Liver (tissue), 9 donors: Measurements from ENCODE around the gene FREM1. TPM values are rescaled to one million over a fixed set of nuclear protein-coding genes. Genes with fewer than 3 reads are reported as not detected.

ENCODE experiments used
- DNase-seq: peaks from one replicate; pipeline ENCODE4 v3.0.0-alpha.2; 2017; ENCODE audit warnings: low spot score
- H3K27ac ChIP-seq, 2 donors: one replicate each; pipeline ENCODE4 v1.7.0; 2013; ENCODE audit warnings: inconsistent platforms in 2 of 2, low read length in 2 of 2, control low read depth in 1 of 2, low read depth in 1 of 2, mild to moderate bottlenecking in 1 of 2
- H3K27me3 ChIP-seq, 4 donors: one replicate each; pipeline versions ENCODE4 v1.6.1 to v1.7.0; 2013; ENCODE audit warnings: low read length in 3 of 4, inconsistent platforms in 1 of 4, mild to moderate bottlenecking in 1 of 4, moderate library complexity in 1 of 4; ENCODE audit not compliant: control insufficient read depth in 4 of 4, insufficient read depth in 4 of 4
- H3K36me3 ChIP-seq, 4 donors: one replicate each; pipeline versions ENCODE4 v1.6.1 to v1.7.0; 2013; ENCODE audit warnings: low read length in 3 of 4, mild to moderate bottlenecking in 3 of 4, low read depth in 1 of 4, moderate library complexity in 1 of 4; ENCODE audit not compliant: control insufficient read depth in 4 of 4, insufficient read depth in 3 of 4
- H3K4me1 ChIP-seq, 4 donors: one replicate each; pipeline versions ENCODE4 v1.6.1 to v1.7.0; 2013; ENCODE audit warnings: low read length in 3 of 4, mild to moderate bottlenecking in 3 of 4, moderate library complexity in 1 of 4; ENCODE audit not compliant: control insufficient read depth in 4 of 4, insufficient read depth in 4 of 4
- H3K4me3 ChIP-seq, 3 donors: one replicate each; pipeline versions ENCODE4 v1.6.1 to v1.7.0; 2013; ENCODE audit warnings: low read length in 3 of 3, control low read depth in 1 of 3, low read depth in 1 of 3, mild to moderate bottlenecking in 1 of 3
- H3K9ac ChIP-seq, 2 donors: one replicate each; pipeline ENCODE4 v1.7.0; 2013; ENCODE audit warnings: low read length in 2 of 2, mild to moderate bottlenecking in 2 of 2, moderate library complexity in 2 of 2, control low read depth in 1 of 2, low read depth in 1 of 2
- H3K9me3 ChIP-seq, 4 donors: one replicate each; pipeline versions ENCODE4 v1.6.1 to v1.7.0; 2013; ENCODE audit warnings: low read length in 3 of 4; ENCODE audit not compliant: control insufficient read depth in 4 of 4
- ATF3 ChIP-seq: IDR thresholded peaks from 2 replicates; pipeline ENCODE4 v1.6.1; 2016; ENCODE audit warnings: antibody characterized with exemption
- EGR1 ChIP-seq, 2 donors: IDR thresholded peaks; 2 replicates each; pipeline ENCODE4 v1.6.1; 2016 to 2018; ENCODE audit warnings: antibody characterized with exemption in 2 of 2, low read depth in 2 of 2
- FOXA1 ChIP-seq: IDR thresholded peaks from 2 replicates; pipeline ENCODE4 v1.6.1; 2016; ENCODE audit warnings: antibody characterized with exemption
- FOXA2 ChIP-seq: IDR thresholded peaks from 2 replicates; pipeline ENCODE4 v1.6.1; 2016; ENCODE audit warnings: antibody characterized with exemption
- GABPA ChIP-seq, 2 donors: IDR thresholded peaks in 1 of 2; conservative IDR thresholded peaks in 1 of 2; 2 replicates each; pipeline ENCODE4 v1.6.1; 2016; ENCODE audit warnings: antibody characterized with exemption in 2 of 2, mild to moderate bottlenecking in 1 of 2, moderate library complexity in 1 of 2
- HNF4A ChIP-seq, 2 donors: conservative IDR thresholded peaks; 2 replicates each; pipeline ENCODE4 v1.6.1; 2016; ENCODE audit warnings: antibody characterized with exemption in 2 of 2, mild to moderate bottlenecking in 2 of 2
- HNF4G ChIP-seq: IDR thresholded peaks from 2 replicates; pipeline ENCODE4 v1.6.1; 2016; ENCODE audit warnings: antibody characterized with exemption
- JUND ChIP-seq, 2 donors: IDR thresholded peaks; 2 replicates each; pipeline ENCODE4 v1.6.1; 2016; ENCODE audit warnings: antibody characterized with exemption in 2 of 2
- NR2F2 ChIP-seq: IDR thresholded peaks from 2 replicates; pipeline ENCODE4 v1.6.1; 2016; ENCODE audit warnings: antibody characterized with exemption
- RAD21 ChIP-seq, 2 donors: IDR thresholded peaks; 2 replicates each; pipeline ENCODE4 v1.6.1; 2016; ENCODE audit warnings: antibody characterized with exemption in 2 of 2, mild to moderate bottlenecking in 2 of 2
- RXRA ChIP-seq, 2 donors: IDR thresholded peaks; 2 replicates each; pipeline ENCODE4 v1.6.1; 2017 to 2018; ENCODE audit warnings: antibody characterized with exemption in 2 of 2, mild to moderate bottlenecking in 1 of 2
- SP1 ChIP-seq: IDR thresholded peaks from 2 replicates; pipeline ENCODE4 v1.6.1; 2018; ENCODE audit warnings: antibody characterized with exemption, mild to moderate bottlenecking
- TAF1 ChIP-seq: conservative IDR thresholded peaks from 2 replicates; pipeline ENCODE4 v1.6.1; 2016; ENCODE audit warnings: antibody characterized with exemption, mild to moderate bottlenecking
- YY1 ChIP-seq: IDR thresholded peaks from 2 replicates; pipeline ENCODE4 v1.6.1; 2016; ENCODE audit warnings: antibody characterized with exemption, mild to moderate bottlenecking
- ZBTB33 ChIP-seq: IDR thresholded peaks from 2 replicates; pipeline ENCODE4 v1.6.1; 2016; ENCODE audit warnings: antibody characterized with exemption
- WGBS: extraction: QIAGEN DNeasy Blood & Tissue Kit; methylation state at CpG from one replicate; pipeline ENCODE4 v1.1.7; 2013; 5-methylcytosine and 5-hydroxymethylcytosine counted together
- polyA plus RNA-seq, 2 donors: library from polyadenylated mRNA; stranded (reverse) in 1 of 2; unstranded in 1 of 2; fragments of 200-250 nt in 1 of 2; fragments of >200 nt in 1 of 2; fragmentation: Nextera tagmentation in 1 of 2; extraction: Ambion mirVana in 1 of 2; gene quantifications; one replicate each; pipeline versions ENCODE4 v1.2.1 to v1.2.3, GENCODE V29; 2013 to 2015
- total RNA-seq, 2 donors: library from RNA; depleted of rRNA; stranded (reverse); fragments of >200 nt; gene quantifications; one replicate each; pipeline ENCODE4 v1.2.3, GENCODE V29; 2014
- TF ChIP-seq, protein P1 (sequence below): IDR thresholded peaks from 2 replicates; pipeline ENCODE4 v1.6.1; 2016; ENCODE audit warnings: antibody characterized with exemption, mild to moderate bottlenecking
- TF ChIP-seq, protein P2 (sequence below): fragments of 150-350 bp; IDR thresholded peaks from 2 replicates; pipeline ENCODE4 v1.5.1; 2017; ENCODE audit warnings: improper control_type of control experiment, low read depth, low read length; ENCODE audit not compliant: missing input control
- donor health status: healthy.
- donor health status: healthy.
- donor health status: healthy.
- donor health status: healthy.
- donor health status: healthy.

FREM1 gene
- total and polyA plus RNA-seq, 4 donors, result 0.39 to 4.7 (median 1.1) TPM

DNA sequence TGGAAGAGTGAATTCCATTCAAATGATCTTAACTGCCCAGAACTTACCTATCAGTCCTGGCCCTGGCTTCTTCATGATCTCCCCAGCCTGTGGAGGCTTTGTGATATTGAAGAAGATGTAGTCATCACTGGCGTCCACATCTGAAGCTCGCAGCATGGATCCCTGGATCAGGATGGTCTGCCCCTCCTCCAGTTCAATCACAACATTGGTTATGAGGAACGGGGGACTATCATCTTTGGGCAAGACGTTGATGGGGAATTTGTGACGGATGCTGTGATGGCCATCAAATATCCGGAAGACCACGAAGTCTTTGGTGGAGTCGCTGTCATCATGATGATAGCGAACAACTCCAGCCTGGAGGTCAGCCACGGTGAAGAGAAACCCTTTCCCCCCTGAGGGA, 68.0 kb downstream of the FREM1 start:
- no peaks in the 10 kb centered on the region for H3K36me3 ChIP-seq
- H3K27ac ChIP-seq, result no peak overlapping the region
- whole genome bisulfite sequencing, result 90% methylated on average over 10 of the region's 10 CpGs

DNA sequence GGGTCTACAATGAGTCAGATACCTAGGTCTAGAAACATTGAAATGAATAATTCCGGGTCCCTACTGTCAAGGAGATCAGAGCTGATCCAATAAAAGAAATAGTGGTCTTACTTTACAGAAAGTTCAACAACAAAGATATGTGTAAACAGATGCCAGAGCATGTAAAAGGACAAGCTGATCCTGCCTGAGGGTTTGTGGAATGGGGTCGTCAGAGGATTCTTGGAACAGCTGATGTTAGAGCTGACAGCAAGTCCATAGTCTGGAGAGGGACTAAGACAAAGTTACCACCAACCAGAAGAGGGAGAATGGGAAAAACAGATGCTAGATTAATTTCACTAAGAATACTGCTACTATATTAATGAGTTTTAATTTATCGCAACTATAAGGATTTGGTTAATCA, 71.5 kb downstream of the FREM1 start:
- DNase-seq, result no peak
- Histone ChIP-seq H3K27me3 (peaks cover 0 to 3% (median 0%) of the 10 kb centered on the region in 4 donors), H3K4me1 (no peaks in the 10 kb centered on the region)

More for the DNA sequence above, 68.0 kb downstream of the FREM1 start:
- Histone ChIP-seq H3K9me3 (no peaks in the 10 kb centered on the region), H3K4me1 (no peaks in the 10 kb centered on the region), H3K9ac (no peak overlapping the region), H3K27me3 (peaks cover 0 to 3% (median 0%) of the 10 kb centered on the region in 4 donors), H3K4me3 (no peak overlapping the region)
- DNase-seq, result no peak
- TF ChIP-seq FOXA2 (no peak), FOXA1 (no peak), SP1 (no peak)

More for the DNA sequence above, 71.5 kb downstream of the FREM1 start:
- WGBS, result 67% methylated on average over 3 of the region's 3 CpGs
- Histone ChIP-seq H3K9me3 (no peaks in the 10 kb centered on the region), H3K27ac (no peak overlapping the region), H3K36me3 (no peaks in the 10 kb centered on the region), H3K9ac (no peak overlapping the region), H3K4me3 (no peak overlapping the region)
- TF ChIP-seq RAD21 (IDR thresholded peaks at IDR 0.05), result no peak
- no peak for TF ChIP-seq NR2F2
- TF ChIP-seq GABPA (IDR thresholded peaks at IDR 0.05 in 1 of 2, conservative IDR thresholded peaks at IDR 0.05 in 1 of 2), result no peak
- no peak for TF ChIP-seq YY1
- TF ChIP-seq JUND (IDR thresholded peaks at IDR 0.05), result no peak
- TF ChIP-seq EGR1 (IDR thresholded peaks at IDR 0.05; ENCODE audit: low read depth in 2 of 2), result no peak
- no peak for TF ChIP-seq FOXA1
- no peak for TF ChIP-seq RXRA (IDR thresholded peaks at IDR 0.05)
- no peak for TF ChIP-seq ATF3
- no peak for TF ChIP-seq HNF4A (conservative IDR thresholded peaks at IDR 0.05)
- no peak for TF ChIP-seq ZBTB33
- TF ChIP-seq, protein P1, sequence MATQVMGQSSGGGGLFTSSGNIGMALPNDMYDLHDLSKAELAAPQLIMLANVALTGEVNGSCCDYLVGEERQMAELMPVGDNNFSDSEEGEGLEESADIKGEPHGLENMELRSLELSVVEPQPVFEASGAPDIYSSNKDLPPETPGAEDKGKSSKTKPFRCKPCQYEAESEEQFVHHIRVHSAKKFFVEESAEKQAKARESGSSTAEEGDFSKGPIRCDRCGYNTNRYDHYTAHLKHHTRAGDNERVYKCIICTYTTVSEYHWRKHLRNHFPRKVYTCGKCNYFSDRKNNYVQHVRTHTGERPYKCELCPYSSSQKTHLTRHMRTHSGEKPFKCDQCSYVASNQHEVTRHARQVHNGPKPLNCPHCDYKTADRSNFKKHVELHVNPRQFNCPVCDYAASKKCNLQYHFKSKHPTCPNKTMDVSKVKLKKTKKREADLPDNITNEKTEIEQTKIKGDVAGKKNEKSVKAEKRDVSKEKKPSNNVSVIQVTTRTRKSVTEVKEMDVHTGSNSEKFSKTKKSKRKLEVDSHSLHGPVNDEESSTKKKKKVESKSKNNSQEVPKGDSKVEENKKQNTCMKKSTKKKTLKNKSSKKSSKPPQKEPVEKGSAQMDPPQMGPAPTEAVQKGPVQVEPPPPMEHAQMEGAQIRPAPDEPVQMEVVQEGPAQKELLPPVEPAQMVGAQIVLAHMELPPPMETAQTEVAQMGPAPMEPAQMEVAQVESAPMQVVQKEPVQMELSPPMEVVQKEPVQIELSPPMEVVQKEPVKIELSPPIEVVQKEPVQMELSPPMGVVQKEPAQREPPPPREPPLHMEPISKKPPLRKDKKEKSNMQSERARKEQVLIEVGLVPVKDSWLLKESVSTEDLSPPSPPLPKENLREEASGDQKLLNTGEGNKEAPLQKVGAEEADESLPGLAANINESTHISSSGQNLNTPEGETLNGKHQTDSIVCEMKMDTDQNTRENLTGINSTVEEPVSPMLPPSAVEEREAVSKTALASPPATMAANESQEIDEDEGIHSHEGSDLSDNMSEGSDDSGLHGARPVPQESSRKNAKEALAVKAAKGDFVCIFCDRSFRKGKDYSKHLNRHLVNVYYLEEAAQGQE, result no peak
- no peak for TF ChIP-seq TAF1
- no peak for TF ChIP-seq FOXA2
- TF ChIP-seq HNF4G, result no peak
- TF ChIP-seq, protein P2, sequence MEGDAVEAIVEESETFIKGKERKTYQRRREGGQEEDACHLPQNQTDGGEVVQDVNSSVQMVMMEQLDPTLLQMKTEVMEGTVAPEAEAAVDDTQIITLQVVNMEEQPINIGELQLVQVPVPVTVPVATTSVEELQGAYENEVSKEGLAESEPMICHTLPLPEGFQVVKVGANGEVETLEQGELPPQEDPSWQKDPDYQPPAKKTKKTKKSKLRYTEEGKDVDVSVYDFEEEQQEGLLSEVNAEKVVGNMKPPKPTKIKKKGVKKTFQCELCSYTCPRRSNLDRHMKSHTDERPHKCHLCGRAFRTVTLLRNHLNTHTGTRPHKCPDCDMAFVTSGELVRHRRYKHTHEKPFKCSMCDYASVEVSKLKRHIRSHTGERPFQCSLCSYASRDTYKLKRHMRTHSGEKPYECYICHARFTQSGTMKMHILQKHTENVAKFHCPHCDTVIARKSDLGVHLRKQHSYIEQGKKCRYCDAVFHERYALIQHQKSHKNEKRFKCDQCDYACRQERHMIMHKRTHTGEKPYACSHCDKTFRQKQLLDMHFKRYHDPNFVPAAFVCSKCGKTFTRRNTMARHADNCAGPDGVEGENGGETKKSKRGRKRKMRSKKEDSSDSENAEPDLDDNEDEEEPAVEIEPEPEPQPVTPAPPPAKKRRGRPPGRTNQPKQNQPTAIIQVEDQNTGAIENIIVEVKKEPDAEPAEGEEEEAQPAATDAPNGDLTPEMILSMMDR, result no peak
- TF ChIP-seq SP1, result no peak
